Measurements from ENCODE around the gene TMEM222. TPM values are rescaled to one million over a fixed set of nuclear protein-coding genes. Genes with fewer than 3 reads are reported as not detected.

TMEM222 gene
- 22.3 and 23.3 TPM in 2 replicates for total RNA-seq

GRCh38 chr1:27321813-27322568 lies at the start of gene TMEM222:
TSS of gene TMEM222 (plus strand) at chr1:27322163. CDS start at chr1:27322198, 35 bp downstream.

GRCh38 chr1:27341525-27342252 lies 19.7 kb downstream of the TMEM222 start, which contains the start of gene SYTL1:
TSS of gene SYTL1 (plus strand) at chr1:27342022. CDS start at chr1:27345335, 3,313 bp downstream.

GRCh38 chr1:27366411-27367159 lies 44.6 kb downstream of the TMEM222 start, which contains the start of gene MAP3K6:
TSS of gene MAP3K6 (minus strand) at chr1:27366961. CDS start at chr1:27366597, 364 bp downstream.

GRCh38 chr1:27374362-27375086 lies 52.6 kb downstream of the TMEM222 start, which contains the start of gene FCN3:
TSS of gene FCN3 (minus strand) at chr1:27374824. CDS start at chr1:27374818, 6 bp downstream.

GRCh38 chr1:27383039-27383605 lies 61.2 kb downstream of the TMEM222 start, which contains the start of gene CD164L2:
TSS of gene CD164L2 (minus strand) at chr1:27383333. CDS start at chr1:27383239, 94 bp downstream.

Other genes with a start within 250 kb of the TMEM222 start
- 4.4 and 4.6 TPM in 2 replicates for gene SLC9A1, start 167.0 kb upstream of the TMEM222 start, total RNA-seq
- 16.7 and 18.8 TPM in 2 replicates for gene WDTC1, start 87.5 kb upstream of the TMEM222 start, total RNA-seq
- gene SYTL1, start 19.9 kb downstream of the TMEM222 start, total RNA-seq = 0.32 TPM in 1 of 2 replicates, not detected in the other
- gene MAP3K6, start 44.8 kb downstream of the TMEM222 start, total RNA-seq = 15.0 and 15.8 TPM in 2 replicates
- not detected in 2 replicates for gene FCN3, start 52.7 kb downstream of the TMEM222 start, total RNA-seq
- not detected in 2 replicates for gene CD164L2, start 61.2 kb downstream of the TMEM222 start, total RNA-seq
- 0.09 and 0.16 TPM in 2 replicates for gene GPR3, start 70.5 kb downstream of the TMEM222 start, total RNA-seq
- 15.8 and 19.2 TPM in 2 replicates for gene WASF2, start 168.0 kb downstream of the TMEM222 start, total RNA-seq